IMR-90 (cell line): ENCODE data around the gene AGMO.

Experiments
- CEBPB ChIP-seq: IDR thresholded peaks from 2 replicates; pipeline ENCODE4 v1.6.1; 2012; ENCODE audit warnings: low read depth, low read length, improper control_type of control experiment
- CHD1 ChIP-seq: IDR thresholded peaks from 2 replicates; pipeline ENCODE4 v1.6.1; 2012; ENCODE audit warnings: low read depth, low read length, improper control_type of control experiment
- CTCF ChIP-seq: conservative IDR thresholded peaks from 2 replicates; pipeline ENCODE4 v1.5.1; 2012; ENCODE audit warnings: mild to moderate bottlenecking, low read depth, low read length, improper control_type of control experiment
- ELK1 ChIP-seq: fragments of 150-350 bp; IDR thresholded peaks from 2 replicates; pipeline ENCODE4 v1.6.1; 2016; ENCODE audit warnings: low read depth, mild to moderate bottlenecking, low read length, moderate library complexity, borderline replicate concordance
- FOS ChIP-seq: fragments of 150-350 bp; IDR thresholded peaks from 2 replicates; pipeline ENCODE4 v1.6.1; 2016; ENCODE audit warnings: low read depth, low read length
- MAFK ChIP-seq: IDR thresholded peaks from 2 replicates; pipeline ENCODE4 v1.6.1; 2012; ENCODE audit warnings: low read depth, low read length, improper control_type of control experiment
- MXI1 ChIP-seq: IDR thresholded peaks from 2 replicates; pipeline ENCODE4 v1.6.1; 2012; ENCODE audit warnings: low read depth, mild to moderate bottlenecking, low read length, moderate library complexity, borderline replicate concordance
- NFE2L2 ChIP-seq: fragments of 150-350 bp; IDR thresholded peaks from 2 replicates; pipeline ENCODE4 v1.6.1; 2016; ENCODE audit warnings: low read depth, mild to moderate bottlenecking, low read length
- POLR2A ChIP-seq: IDR thresholded peaks from 2 replicates; pipeline ENCODE4 v1.6.1; 2012; ENCODE audit warnings: mild to moderate bottlenecking, low read depth, low read length
- RAD21 ChIP-seq: IDR thresholded peaks from 2 replicates; pipeline ENCODE4 v1.6.1; 2012; ENCODE audit warnings: low read length, improper control_type of control experiment
- RCOR1 ChIP-seq: IDR thresholded peaks from 2 replicates; pipeline ENCODE4 v1.6.1; 2012; ENCODE audit warnings: mild to moderate bottlenecking, low read length, improper control_type of control experiment; ENCODE audit not compliant: insufficient replicate concordance
- RFX5 ChIP-seq: IDR thresholded peaks from 2 replicates; pipeline ENCODE4 v1.8.0; 2012; ENCODE audit warnings: low read depth, mild to moderate bottlenecking, low read length, moderate library complexity
- USF2 ChIP-seq: fragments of 150-350 bp; IDR thresholded peaks from 2 replicates; pipeline ENCODE4 v1.6.1; 2017; ENCODE audit warnings: mild to moderate bottlenecking, antibody characterized with exemption, low read length, low read depth

GRCh38 chr7:15582773-15583172 is 21.0 kb upstream of the AGMO start:
- TF ChIP-seq CTCF (no peak), POLR2A (no peak), RAD21 (no peak), MAFK (no peak), CEBPB (no peak), USF2 (no peak), CHD1 (no peak), RFX5 (no peak), RCOR1 (no peak), NFE2L2 (no peak), FOS (no peak), ELK1 (no peak), MXI1 (no peak)
